Panc1 (cell line): ENCODE results near the gene PIAS1.

Experiments used
- CTCF ChIP-seq: fragments of 450-650 bp; IDR thresholded peaks from 2 replicates; pipeline ENCODE4 v1.5.1; 2017; ENCODE audit warnings: mild to moderate bottlenecking
- POLR2AphosphoS5 ChIP-seq: IDR thresholded peaks from 2 replicates; pipeline ENCODE4 v1.6.1; 2012; ENCODE audit warnings: mild to moderate bottlenecking, low read depth, low read length, moderate library complexity
- SIN3A ChIP-seq: IDR thresholded peaks from 2 replicates; pipeline ENCODE4 v1.6.1; 2012; ENCODE audit warnings: low read depth, mild to moderate bottlenecking, low read length, moderate library complexity, borderline replicate concordance; ENCODE audit not compliant: insufficient read depth
- TCF7L2 ChIP-seq: IDR thresholded peaks from 2 replicates; pipeline ENCODE4 v1.6.1; 2011; ENCODE audit warnings: mild to moderate bottlenecking, low read depth, low read length, inconsistent platforms
- TF ChIP-seq, protein P1 (sequence below), 2 experiments: IDR thresholded peaks; 2 replicates each; pipeline ENCODE4 v1.6.1; 2011 to 2012; ENCODE audit warnings: low read depth in 2 of 2, control low read depth in 1 of 2, low read length in 1 of 2, mild to moderate bottlenecking in 1 of 2, moderate library complexity in 1 of 2; ENCODE audit not compliant: insufficient read depth in 1 of 2

DNA sequence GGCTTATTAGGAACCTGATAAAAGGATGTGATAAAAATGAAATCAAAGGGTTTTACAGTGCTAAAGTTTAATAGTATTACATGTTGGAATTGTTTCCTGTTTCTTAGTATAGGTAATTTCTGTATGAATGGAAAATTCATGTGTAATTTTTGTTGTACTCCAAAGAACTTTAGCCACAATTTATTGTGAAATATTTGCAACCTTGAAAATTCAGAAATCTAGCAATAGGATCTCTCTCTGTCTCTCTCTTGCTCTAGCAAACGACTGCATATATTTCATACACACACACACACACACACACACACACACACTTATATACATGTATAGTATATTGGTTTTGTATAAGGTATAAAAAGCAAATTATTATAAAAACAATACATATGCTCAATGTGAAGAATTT, 59.6 kb downstream of the PIAS1 start:
- no peak for TF ChIP-seq CTCF
- TF ChIP-seq, protein P1, sequence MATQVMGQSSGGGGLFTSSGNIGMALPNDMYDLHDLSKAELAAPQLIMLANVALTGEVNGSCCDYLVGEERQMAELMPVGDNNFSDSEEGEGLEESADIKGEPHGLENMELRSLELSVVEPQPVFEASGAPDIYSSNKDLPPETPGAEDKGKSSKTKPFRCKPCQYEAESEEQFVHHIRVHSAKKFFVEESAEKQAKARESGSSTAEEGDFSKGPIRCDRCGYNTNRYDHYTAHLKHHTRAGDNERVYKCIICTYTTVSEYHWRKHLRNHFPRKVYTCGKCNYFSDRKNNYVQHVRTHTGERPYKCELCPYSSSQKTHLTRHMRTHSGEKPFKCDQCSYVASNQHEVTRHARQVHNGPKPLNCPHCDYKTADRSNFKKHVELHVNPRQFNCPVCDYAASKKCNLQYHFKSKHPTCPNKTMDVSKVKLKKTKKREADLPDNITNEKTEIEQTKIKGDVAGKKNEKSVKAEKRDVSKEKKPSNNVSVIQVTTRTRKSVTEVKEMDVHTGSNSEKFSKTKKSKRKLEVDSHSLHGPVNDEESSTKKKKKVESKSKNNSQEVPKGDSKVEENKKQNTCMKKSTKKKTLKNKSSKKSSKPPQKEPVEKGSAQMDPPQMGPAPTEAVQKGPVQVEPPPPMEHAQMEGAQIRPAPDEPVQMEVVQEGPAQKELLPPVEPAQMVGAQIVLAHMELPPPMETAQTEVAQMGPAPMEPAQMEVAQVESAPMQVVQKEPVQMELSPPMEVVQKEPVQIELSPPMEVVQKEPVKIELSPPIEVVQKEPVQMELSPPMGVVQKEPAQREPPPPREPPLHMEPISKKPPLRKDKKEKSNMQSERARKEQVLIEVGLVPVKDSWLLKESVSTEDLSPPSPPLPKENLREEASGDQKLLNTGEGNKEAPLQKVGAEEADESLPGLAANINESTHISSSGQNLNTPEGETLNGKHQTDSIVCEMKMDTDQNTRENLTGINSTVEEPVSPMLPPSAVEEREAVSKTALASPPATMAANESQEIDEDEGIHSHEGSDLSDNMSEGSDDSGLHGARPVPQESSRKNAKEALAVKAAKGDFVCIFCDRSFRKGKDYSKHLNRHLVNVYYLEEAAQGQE (IDR thresholded peaks at IDR 0.05; ENCODE audit: insufficient read depth in 1 of 2, low read depth in 2 of 2, low read length in 1 of 2) = no peak
- TF ChIP-seq POLR2AphosphoS5 = no peak
- TF ChIP-seq TCF7L2 = no peak
- no peak for TF ChIP-seq SIN3A
